Measurements from ENCODE around the gene CFH.
"Not testable (repeated sequence)": the region's sequence is repeated elsewhere in the genome, so short reads cannot be mapped to it uniquely, and the experiment has no call there.

The CFH gene

DNA sequence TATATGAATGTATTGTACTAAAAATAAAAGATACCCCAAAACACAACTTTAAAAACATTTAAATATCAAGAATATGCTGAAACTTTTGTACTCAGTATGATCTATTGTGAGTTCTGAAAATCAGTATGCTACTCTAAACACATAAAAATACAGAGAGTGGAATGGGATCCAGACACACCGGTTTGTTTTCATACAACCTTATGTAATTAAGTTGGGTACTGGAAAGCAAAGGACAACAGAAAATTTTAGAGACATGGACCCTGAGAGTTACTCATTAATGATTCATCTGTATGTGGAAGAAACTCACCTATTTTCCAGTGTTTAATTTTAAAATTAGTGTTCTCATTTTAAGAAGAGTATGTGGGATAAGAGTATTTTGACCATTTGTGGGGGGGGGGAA is 121.9 kb downstream of the CFH start:
- no peak for DNase-seq

DNA sequence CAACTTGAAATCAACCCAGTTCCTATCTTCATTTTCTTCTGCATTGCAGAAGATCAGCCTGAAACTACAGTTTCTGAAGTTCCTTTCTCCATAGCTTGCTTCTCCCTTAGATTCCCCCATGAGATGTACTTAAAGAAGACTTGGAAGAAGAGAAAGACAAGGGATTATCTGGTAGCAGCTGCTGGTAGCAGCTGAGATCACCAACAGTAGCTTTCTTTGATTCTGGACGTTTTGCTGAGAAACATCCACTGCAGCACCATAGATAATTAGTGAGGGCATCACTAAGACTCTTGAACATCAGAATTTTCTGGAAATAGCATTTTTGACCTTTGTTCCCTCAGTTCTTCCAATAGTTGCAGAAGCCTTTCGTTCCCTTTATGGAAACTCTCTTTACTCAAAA is 122.3 kb downstream of the CFH start:
- no peak for DNase-seq

DNA sequence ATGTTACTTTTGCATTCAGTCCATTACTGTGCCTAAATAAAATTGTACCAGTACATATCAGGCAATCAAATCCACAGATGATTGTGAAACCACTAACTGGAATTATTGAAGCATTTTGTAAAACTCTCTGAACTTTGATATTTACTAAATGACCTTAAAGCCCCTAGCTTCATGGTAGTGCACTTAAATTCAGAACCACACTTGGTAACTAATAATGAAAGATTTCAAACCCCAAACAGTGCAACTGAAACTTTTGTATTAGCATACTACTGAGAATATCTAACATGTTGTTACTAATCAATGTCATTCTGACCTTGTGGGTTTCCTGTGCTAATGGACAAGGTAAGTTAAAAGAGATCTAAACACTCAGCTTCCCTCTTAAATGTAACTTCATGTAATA is 122.8 kb downstream of the CFH start, which contains the start of gene CFHR3:
CFHR3 (plus strand) TSS at position 238 of the 400 bp plus-strand sequence; CDS start at position 285, 47 bp downstream.
- no peak for DNase-seq

DNA sequence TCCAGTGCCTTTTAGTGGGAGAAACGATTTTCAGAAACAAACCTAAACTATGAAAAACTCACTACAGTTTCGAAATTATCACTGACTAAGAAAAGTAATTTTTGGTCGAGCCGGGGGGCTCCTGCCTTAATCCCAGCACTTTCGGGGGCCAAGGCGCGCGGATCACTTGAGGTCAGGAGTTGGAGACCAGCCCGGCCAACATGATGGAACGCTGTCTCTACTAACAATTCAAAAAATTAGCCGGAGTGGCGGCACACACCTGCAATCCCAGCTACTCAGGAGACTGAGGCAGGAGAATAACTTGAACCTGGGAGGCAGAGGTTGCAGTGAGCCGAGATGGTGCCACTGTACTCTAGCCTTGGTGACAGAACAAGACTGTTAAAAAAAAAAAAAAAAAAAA is 125.8 kb downstream of the CFH start:
- DNase-seq: no peak

DNA sequence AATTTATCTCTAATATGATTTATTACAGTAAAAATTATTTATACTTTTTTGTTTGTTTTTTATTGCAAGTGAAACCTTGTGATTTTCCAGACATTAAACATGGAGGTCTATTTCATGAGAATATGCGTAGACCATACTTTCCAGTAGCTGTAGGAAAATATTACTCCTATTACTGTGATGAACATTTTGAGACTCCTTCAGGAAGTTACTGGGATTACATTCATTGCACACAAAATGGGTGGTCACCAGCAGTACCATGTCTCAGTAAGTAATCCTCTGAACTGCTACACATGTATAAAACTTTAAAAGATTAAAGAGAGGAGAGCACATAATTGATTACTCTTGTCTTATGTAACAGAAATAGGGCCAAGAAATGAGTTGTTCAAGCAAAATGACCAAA is 127.2 kb downstream of the CFH start:
- DNase-seq: no peak

DNA sequence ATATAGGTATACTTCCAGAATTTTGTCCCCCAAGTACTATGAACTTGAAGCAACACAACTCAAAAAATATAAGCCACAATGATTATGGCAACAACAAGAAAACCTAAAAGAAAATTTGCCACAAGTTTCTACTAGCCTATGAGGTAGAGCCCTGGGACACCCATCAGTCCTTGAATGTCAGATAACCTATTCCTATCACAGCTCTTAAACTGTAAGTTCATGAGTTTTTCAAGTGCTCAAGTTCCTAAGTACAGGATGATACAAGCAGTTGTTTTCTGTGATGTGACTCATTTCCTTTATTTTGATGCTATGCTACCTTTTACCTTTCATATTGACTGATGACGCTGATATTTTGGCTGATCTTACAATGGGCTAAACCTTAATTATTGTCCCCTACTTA is 139.4 kb downstream of the CFH start:
- DNase-seq: not testable (repeated sequence)

DNA sequence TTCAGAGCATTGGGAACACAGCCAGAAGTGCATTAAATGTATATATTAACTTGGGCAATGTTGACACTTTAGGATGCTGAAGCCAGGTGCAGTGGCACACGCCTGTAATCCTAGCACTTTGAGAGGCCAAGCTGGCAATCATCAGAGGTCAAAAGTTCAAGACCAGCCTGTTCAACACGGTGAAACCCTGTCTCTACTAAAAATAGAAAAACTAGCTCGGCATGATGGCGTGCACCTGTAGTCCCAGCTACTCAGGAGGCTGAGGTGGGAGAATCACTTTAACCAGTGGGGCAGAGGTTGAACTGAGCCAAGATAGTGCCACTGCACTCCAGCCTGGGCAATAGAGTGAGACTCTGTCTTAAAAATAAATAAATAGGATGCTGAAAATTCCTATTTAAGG is 142.3 kb downstream of the CFH start:
- not testable (repeated sequence) for DNase-seq
